ENCODE results near the gene MEIS2. TPM values are rescaled to one million over a fixed set of nuclear protein-coding genes. Genes with fewer than 3 reads are reported as not detected.

Gene MEIS2
- total RNA-seq, 1 donor from 2014 or later = 76.9 TPM

DNA sequence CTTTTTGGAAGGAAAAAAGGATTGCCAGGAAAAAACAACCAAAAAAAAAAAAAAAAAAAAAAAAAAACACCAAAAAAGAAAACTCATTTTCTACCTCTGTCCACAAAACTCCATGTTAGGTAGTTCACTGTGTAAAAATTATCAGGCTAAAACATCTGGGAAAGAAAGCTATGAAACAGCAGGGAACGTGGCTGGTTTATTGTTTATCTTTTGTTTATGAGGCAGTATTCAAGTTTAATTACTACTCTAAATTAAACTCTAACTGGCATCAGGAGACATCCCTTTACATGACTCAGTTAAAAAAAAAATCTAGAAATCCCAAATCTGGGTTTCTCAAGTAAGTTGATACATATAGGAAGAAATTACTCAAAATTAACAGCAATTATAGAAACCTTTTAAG is 21.8 kb downstream of the MEIS2 start:
- Histone ChIP-seq H3K4me1 (peaks cover 10% of the 10 kb centered on the region), H3K36me3 (peaks cover 0 to 10% of the 10 kb centered on the region in 2 donors), H3K27ac (no peak overlapping the region), H3K27me3 (no peaks in the 10 kb centered on the region), H3K9me3 (no peaks in the 10 kb centered on the region), H3K4me3 (no peak overlapping the region)
- no peak for TF ChIP-seq POLR2A (IDR thresholded peaks at IDR 0.05)
- TF ChIP-seq, protein P1, sequence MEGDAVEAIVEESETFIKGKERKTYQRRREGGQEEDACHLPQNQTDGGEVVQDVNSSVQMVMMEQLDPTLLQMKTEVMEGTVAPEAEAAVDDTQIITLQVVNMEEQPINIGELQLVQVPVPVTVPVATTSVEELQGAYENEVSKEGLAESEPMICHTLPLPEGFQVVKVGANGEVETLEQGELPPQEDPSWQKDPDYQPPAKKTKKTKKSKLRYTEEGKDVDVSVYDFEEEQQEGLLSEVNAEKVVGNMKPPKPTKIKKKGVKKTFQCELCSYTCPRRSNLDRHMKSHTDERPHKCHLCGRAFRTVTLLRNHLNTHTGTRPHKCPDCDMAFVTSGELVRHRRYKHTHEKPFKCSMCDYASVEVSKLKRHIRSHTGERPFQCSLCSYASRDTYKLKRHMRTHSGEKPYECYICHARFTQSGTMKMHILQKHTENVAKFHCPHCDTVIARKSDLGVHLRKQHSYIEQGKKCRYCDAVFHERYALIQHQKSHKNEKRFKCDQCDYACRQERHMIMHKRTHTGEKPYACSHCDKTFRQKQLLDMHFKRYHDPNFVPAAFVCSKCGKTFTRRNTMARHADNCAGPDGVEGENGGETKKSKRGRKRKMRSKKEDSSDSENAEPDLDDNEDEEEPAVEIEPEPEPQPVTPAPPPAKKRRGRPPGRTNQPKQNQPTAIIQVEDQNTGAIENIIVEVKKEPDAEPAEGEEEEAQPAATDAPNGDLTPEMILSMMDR (IDR thresholded peaks at IDR 0.05) = no peak
- no peak for TF ChIP-seq POLR2AphosphoS5 (IDR thresholded peaks at IDR 0.05; ENCODE audit: insufficient read depth in 1 of 2, low read depth in 1 of 2)
- intact Hi-C loops (cut with DNase I) = no loop called here
- no peak for DNase-seq (ENCODE audit: extremely low spot score in 2 of 2)

DNA sequence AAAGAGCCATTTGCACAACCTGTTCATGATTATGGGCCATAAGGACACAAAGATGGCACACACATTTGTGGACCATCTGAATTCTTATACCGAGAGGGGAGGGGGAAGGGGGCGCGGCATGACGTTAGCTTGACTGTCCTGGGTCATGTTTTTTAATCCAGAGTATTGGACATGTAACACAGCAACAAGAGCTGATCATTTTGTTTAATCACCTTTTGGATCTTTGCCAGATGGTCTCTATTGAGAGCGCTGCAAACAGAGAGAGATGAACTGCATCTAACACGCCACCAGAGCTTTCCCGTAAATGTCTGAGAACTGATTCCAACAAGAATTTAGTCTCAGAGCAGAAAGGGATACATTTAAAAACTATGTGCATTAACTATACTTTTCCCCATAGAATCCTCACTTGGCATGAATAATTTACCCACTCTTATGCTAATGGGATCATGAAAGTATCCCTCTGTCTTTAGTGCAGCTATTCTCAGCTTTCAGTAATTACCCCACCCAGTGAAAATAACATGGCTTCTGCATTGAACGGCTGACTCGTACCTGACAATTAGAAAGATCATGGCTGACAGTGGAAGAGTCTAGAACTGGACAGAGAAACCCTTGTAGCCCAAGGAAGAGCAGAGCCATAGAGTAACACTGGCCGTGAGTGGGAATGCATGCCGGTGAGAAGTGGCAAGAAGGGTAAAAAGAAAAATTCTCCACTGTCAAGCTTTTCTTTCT is 22.6 kb downstream of the MEIS2 start:
- Histone ChIP-seq H3K36me3 (peaks cover 0 to 10% of the 10 kb centered on the region in 2 donors), H3K27ac (no peak overlapping the region), H3K4me3 (no peak overlapping the region), H3K9me3 (no peaks in the 10 kb centered on the region), H3K27me3 (no peaks in the 10 kb centered on the region), H3K4me1 (peaks cover 10% of the 10 kb centered on the region)
- intact Hi-C loops (cut with DNase I) = no loop called here
- no peak for TF ChIP-seq POLR2A (IDR thresholded peaks at IDR 0.05)
- no peak for DNase-seq (ENCODE audit: extremely low spot score in 2 of 2)

DNA sequence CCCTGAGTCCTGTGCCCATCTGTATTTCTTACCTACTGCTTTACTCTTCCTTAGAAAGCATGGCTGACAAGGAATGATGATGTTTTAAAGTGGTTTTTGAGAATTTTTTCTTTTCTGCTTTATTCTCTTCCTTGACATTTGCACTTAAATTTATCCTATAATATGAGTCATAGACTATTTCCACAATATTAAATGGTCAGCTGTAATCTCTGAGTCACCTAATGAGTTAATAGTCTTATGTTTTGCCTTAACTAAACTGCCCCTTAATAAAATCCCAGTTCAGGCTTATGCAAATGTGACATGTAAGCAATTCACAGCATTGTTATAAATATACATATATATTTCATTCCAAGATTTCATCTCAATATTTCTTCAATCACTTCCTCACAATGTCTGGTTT is 23.8 kb downstream of the MEIS2 start:
- no peaks in the 10 kb centered on the region for H3K9me3 ChIP-seq
- H3K27ac ChIP-seq = no peak overlapping the region
- no peak overlapping the region for H3K4me3 ChIP-seq
- no peaks in the 10 kb centered on the region for H3K27me3 ChIP-seq
- no peaks in the 10 kb centered on the region for H3K36me3 ChIP-seq
- H3K4me1 ChIP-seq = peaks cover 10% of the 10 kb centered on the region
- no peak for DNase-seq (ENCODE audit: extremely low spot score in 2 of 2)
- intact Hi-C loops (cut with DNase I) = no loop called here
- TF ChIP-seq, protein P1 (IDR thresholded peaks at IDR 0.05) = no peak
- no peak for TF ChIP-seq POLR2A (IDR thresholded peaks at IDR 0.05)
- no peak for TF ChIP-seq POLR2AphosphoS5 (IDR thresholded peaks at IDR 0.05; ENCODE audit: insufficient read depth in 1 of 2, low read depth in 1 of 2)

DNA sequence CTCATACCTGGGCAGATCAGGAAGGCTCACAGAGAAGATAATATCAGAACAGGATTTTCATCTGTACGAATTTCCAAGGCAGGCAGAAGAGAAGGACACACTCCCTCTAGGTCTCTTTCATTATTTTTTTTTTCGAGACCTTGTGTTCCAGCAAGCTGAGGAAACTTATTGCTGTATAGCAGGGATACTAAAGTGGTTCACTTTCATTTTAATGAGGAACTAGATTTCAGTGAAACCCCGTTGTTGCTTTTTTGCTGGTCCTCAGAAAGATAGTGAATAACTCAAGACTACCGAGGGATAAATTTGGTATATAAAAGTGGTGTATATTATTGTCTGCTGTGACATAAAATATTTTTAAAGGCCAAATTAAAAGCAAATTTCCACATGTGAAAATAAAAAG is 24.6 kb downstream of the MEIS2 start:
- H3K27ac ChIP-seq = no peak overlapping the region
- no peaks in the 10 kb centered on the region for H3K36me3 ChIP-seq
- no peaks in the 10 kb centered on the region for H3K9me3 ChIP-seq
- TF ChIP-seq POLR2AphosphoS5 (IDR thresholded peaks at IDR 0.05; ENCODE audit: insufficient read depth in 1 of 2, low read depth in 1 of 2) = no peak
- DNase-seq (ENCODE audit: extremely low spot score in 2 of 2) = no peak
- intact Hi-C loops (cut with DNase I) = no loop called here
- no peak overlapping the region for H3K4me3 ChIP-seq
- H3K27me3 ChIP-seq = no peaks in the 10 kb centered on the region
- H3K4me1 ChIP-seq = peaks cover 10% of the 10 kb centered on the region

DNA sequence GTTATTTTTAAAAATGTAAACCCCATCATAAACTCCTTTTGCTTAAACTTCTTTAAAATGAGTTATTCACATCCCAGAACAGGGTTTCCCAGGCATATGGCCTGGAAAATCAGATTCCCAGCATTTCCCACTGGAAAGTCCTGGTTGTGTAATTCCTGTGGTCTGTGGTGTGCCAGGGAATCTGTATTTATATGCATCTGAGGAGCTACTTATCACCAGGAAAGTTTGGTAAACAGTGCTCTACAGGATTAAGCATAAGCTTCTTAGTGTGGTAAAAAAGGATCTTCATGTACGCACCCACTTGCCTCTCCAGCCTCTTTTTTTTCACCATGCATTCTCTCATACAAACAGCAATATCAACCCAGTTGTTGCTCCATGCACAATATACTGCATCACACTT is 28.2 kb downstream of the MEIS2 start:
- intact Hi-C loops (cut with DNase I) = no loop called here
- TF ChIP-seq POLR2A (IDR thresholded peaks at IDR 0.05) (no peak), POLR2AphosphoS5 (IDR thresholded peaks at IDR 0.05; ENCODE audit: insufficient read depth in 1 of 2, low read depth in 1 of 2) (no peak)
- TF ChIP-seq, protein P1 (IDR thresholded peaks at IDR 0.05) = no peak

DNA sequence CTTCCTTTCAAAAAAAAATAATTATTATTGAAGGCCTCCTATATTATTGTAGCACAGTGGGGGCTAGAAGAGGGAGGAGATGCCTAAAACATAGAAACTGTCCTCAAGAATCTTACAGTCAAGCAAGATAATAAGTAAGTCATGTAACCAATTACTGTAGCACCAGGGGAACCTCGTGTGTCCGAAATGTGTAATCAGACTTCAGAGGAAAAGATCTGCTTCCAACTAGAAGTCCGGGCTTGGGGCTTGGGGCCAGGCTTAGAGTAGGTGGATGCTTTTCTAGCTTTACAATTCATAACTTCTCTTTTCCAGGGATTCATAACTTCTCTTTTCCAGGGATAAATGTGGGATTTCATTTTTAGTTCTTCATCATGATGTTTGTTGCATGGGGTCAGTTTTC is 29.2 kb downstream of the MEIS2 start:
- TF ChIP-seq, protein P1 (IDR thresholded peaks at IDR 0.05) = no peak
- TF ChIP-seq POLR2A (IDR thresholded peaks at IDR 0.05) (no peak), POLR2AphosphoS5 (IDR thresholded peaks at IDR 0.05; ENCODE audit: insufficient read depth in 1 of 2, low read depth in 1 of 2) (no peak)
- H3K36me3 ChIP-seq = no peaks in the 10 kb centered on the region
- intact Hi-C loops (cut with DNase I) = no loop called here

More for the DNA sequence above, 28.2 kb downstream of the MEIS2 start:
- Histone ChIP-seq H3K4me3 (no peak overlapping the region), H3K9me3 (no peaks in the 10 kb centered on the region), H3K27me3 (no peaks in the 10 kb centered on the region), H3K4me1 (no peaks in the 10 kb centered on the region), H3K36me3 (no peaks in the 10 kb centered on the region), H3K27ac (no peak overlapping the region)
- no peak for DNase-seq (ENCODE audit: extremely low spot score in 2 of 2)

More for the DNA sequence above, 29.2 kb downstream of the MEIS2 start:
- Histone ChIP-seq H3K27ac (no peak overlapping the region), H3K4me3 (no peak overlapping the region), H3K9me3 (no peaks in the 10 kb centered on the region), H3K4me1 (no peaks in the 10 kb centered on the region), H3K27me3 (no peaks in the 10 kb centered on the region)
- no peak for DNase-seq (ENCODE audit: extremely low spot score in 2 of 2)

Data from vagina (tissue), 2 donors.